IPS-15b (cell line): ENCODE measurements around the gene WDR73.

Source experiments
- H3K27me3 ChIP-seq: one replicate; pipeline ENCODE4 v1.6.1; 2013; ENCODE audit warnings: low read length; ENCODE audit not compliant: control insufficient read depth, insufficient read depth
- H3K36me3 ChIP-seq: one replicate; pipeline ENCODE4 v1.6.1; 2013; ENCODE audit warnings: low read length; ENCODE audit not compliant: control insufficient read depth, insufficient read depth
- H3K4me1 ChIP-seq: one replicate; pipeline ENCODE4 v1.6.1; 2013; ENCODE audit warnings: mild to moderate bottlenecking, low read length; ENCODE audit not compliant: control insufficient read depth, insufficient read depth
- H3K4me3 ChIP-seq: one replicate; pipeline ENCODE4 v1.5.1; 2013; ENCODE audit warnings: low read depth, low read length
- H3K9ac ChIP-seq: one replicate; pipeline ENCODE4 v1.6.1; 2013; ENCODE audit warnings: low read depth, mild to moderate bottlenecking, low read length
- H3K9me3 ChIP-seq: one replicate; pipeline ENCODE4 v1.6.1; 2013; ENCODE audit warnings: mild to moderate bottlenecking, low read length; ENCODE audit not compliant: control insufficient read depth, insufficient read depth

Gene WDR73

DNA sequence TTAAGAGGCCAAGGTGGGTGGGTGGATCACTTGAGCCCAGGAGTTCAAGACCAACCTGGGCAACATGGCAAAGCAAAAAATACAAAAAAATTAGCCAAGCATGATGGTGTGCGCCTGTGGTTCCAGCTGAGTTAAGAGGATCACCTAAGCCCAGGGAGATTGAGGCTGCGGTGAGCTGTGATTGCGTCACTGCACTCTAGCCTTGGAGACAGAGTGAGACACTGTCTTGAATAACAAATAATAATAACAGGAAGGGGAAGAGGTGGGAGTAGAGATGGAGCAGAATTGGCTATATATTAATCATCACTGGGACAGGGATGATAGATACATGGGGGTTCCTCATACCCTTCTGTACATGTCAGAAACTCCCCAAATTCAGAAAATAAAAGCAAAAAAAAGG is 27.7 kb upstream of the WDR73 start:
- no peaks in the 10 kb centered on the region for H3K4me1 ChIP-seq
- peaks cover 6% of the 10 kb centered on the region for H3K36me3 ChIP-seq
- H3K4me3 ChIP-seq: no peak overlapping the region
- H3K9me3 ChIP-seq: no peaks in the 10 kb centered on the region
- H3K27me3 ChIP-seq: no peaks in the 10 kb centered on the region
- H3K9ac ChIP-seq: no peak overlapping the region

DNA sequence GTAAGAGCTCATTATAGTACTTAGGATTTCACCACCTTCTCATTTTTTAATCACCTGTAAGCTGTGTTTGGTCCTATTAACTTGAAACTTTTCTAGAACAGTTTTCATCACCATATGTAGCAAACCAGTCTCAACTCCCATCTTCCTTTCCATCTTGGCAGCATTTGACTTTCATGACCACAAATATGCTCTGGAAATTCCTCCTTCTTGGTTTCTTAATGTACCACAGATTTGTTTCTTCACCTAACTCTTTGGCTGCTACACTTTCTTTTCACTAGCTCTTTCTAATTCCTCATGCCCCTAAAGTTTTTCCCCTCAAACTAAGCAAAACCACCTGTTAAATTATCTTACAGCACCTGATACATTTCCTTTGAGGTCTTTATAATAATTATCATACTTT is 17.1 kb upstream of the WDR73 start:
- Histone ChIP-seq H3K9ac (no peak overlapping the region), H3K27me3 (no peaks in the 10 kb centered on the region), H3K9me3 (no peaks in the 10 kb centered on the region), H3K4me1 (no peaks in the 10 kb centered on the region), H3K4me3 (no peak overlapping the region), H3K36me3 (peaks cover 13% of the 10 kb centered on the region)

DNA sequence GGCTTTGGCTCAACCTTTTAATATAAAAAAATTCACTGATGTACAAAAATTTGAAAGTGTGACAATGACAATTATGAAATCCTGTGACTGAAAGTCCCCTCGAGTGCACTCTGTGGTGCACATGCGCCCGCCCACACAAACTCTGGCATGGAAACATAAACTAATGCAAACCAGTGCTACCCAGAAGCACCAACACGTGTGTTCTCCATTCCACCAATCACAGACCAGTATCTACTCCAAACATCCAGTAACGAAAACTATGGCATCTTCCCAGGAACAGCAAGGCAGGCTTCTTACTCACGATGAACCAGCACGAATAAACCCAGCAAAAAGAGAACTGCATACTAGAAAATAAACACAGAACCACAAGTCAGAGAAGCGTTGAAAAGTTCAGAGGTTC is 15.6 kb upstream of the WDR73 start:
- Histone ChIP-seq H3K9ac (no peak overlapping the region), H3K4me1 (no peaks in the 10 kb centered on the region), H3K9me3 (no peaks in the 10 kb centered on the region), H3K27me3 (no peaks in the 10 kb centered on the region), H3K36me3 (peaks cover 13% of the 10 kb centered on the region), H3K4me3 (no peak overlapping the region)

DNA sequence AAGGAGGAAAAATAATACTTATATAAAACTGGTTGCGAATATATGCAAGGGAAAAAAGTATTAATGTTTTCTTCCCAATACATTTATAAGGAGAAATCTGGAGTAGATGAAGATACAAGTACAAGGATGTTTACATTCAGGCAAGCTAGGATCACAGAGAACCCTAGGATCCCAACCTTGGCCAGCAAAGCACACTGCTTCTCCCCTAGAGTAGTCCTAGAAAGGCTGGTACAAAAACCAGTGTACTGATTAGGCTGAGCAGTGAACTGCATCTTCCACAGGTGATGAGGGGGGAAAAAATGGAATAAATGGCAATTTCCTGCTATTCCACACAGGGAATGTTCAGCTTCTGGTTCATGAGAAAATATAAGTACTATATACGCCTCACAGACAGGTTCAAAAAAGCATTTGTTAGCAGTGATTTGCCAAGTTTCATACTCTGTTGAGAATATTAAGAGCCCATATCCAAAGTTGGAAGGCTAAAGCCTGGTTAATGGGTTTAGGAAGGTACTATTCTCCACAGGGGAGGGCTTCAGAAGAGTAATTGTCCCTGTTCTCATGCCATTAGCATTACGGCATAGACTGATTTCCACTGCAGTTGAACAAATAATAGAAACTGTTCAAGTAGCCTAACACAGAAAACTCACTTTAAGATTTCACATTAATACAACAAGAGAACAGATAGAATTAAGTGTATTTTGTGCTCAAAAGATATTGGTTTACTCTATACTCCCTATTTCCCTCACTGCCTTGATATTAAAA is 14.3 kb upstream of the WDR73 start:
- H3K9ac ChIP-seq: no peak overlapping the region
- H3K9me3 ChIP-seq: no peaks in the 10 kb centered on the region
- no peaks in the 10 kb centered on the region for H3K27me3 ChIP-seq
- H3K36me3 ChIP-seq: peaks cover 12% of the 10 kb centered on the region
- H3K4me1 ChIP-seq: no peaks in the 10 kb centered on the region
- no peak overlapping the region for H3K4me3 ChIP-seq

DNA sequence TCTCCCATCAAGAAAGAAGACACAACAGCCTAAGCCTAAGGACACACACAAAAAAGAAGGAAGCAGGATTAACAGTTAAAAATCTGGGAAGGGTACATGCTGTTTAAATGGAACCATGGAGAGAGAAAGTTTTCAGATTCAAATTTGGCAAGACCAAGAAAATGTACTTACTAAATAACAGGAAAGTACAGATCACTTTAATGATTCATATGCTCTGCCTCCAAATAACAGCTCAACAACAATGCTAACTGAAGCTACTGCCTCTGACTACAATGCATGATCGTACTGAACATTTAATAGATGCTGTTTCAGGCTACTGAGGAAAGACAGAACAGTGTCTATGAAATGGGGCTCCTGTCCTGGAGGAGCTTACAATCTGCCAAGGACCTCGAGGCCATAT is 12.3 kb upstream of the WDR73 start:
- Histone ChIP-seq H3K4me3 (no peak overlapping the region), H3K9ac (no peak overlapping the region), H3K36me3 (peaks cover 11% of the 10 kb centered on the region), H3K27me3 (no peaks in the 10 kb centered on the region), H3K9me3 (no peaks in the 10 kb centered on the region), H3K4me1 (no peaks in the 10 kb centered on the region)

DNA sequence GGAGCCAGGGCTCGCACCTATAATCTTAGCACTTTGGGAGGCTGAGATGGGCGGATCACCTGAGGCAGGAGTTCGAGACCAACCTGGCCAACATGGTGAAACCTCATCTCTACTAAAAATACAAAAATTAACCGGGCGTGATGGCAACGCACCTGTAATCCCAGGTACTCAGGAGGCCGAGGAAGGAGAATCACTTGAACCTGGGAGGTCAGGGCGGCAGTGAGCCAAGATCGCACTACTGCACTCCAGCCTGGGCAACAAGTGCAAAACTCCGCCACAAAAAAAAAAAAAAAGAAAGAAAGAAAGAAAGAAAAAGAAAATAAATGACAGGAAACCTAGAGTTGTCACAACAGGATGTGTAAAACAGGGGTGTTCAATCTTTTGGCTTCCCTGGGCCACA is 6.9 kb upstream of the WDR73 start:
- no peak overlapping the region for H3K9ac ChIP-seq
- peaks cover 5% of the 10 kb centered on the region for H3K4me1 ChIP-seq
- no peaks in the 10 kb centered on the region for H3K9me3 ChIP-seq
- H3K36me3 ChIP-seq: no peaks in the 10 kb centered on the region
- no peak overlapping the region for H3K4me3 ChIP-seq
- H3K27me3 ChIP-seq: peaks cover 16% of the 10 kb centered on the region

DNA sequence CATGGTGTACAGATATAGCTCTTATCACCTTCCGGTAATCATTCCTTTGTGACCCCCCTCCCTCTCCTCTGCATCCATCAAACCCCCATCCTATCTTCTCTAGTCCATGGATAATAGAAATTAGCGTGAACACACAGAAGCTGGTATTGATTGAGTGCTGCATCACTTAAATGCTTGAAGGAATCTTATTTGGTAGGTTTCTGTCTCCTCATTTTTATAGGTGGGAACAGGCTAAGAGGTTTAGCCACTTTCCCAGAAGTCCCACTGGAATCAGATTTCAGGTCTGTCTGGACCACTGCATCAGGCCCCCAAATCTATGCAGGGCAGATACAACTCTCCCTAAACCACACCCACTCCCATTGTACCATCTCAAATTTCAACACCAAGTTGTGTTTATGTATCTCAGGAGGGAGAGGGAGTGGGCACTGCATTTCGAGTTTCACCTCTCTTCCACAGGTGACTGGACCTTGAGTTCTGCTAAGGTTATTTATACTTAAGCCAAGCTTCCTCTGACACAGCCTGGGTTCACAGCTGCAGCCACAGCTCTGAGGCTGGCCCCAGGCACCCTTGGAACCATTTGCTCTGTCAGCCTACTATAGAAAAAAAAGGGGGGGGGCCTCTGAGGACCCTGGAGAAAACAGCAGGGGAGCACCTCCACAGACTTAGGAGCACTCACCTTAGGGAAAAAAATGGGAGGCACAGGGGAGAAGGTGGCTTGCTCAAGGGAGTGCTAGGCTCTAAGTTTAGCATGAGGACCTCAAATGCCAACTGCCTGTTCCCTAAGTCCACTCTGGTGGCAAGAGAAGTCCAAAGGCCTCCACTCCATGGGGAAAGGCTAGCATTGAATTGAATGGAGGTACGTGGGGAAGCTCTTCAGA is 6.1 kb upstream of the WDR73 start:
- peaks cover 5% of the 10 kb centered on the region for H3K4me1 ChIP-seq
- no peaks in the 10 kb centered on the region for H3K36me3 ChIP-seq
- H3K27me3 ChIP-seq: peaks cover 23% of the 10 kb centered on the region
- no peak overlapping the region for H3K4me3 ChIP-seq
- no peak overlapping the region for H3K9ac ChIP-seq
- no peaks in the 10 kb centered on the region for H3K9me3 ChIP-seq

DNA sequence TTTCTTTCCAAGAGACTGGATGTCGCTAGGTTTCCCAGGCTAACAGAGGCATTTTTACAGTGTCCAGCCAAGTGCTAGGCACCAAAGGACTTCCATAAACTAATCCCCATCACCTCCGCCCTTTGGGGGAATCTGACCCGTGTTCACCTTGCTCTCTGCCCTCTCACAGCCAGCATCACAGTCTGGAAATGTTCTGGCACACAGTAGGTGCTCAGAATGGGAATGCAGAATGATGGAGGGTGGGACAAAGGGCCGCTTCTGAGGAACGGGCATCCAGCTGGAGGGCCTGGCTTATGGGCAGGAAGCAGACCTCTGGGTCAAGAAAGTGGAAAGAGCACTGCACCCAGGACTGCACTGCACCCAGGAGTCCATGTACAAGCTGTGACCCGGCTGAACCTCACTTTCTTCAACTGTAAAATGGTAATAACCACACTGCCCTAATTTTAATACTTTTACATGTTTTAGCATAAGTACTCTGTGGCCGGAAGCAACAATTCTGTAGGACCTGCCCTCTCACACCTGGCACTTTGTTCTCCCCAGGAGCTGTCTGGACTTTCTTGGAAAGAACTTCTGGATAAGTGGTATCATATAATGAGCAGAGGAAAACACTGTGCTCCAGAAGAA is 4.8 kb upstream of the WDR73 start:
- peaks cover 5% of the 10 kb centered on the region for H3K4me1 ChIP-seq
- peak overlapping the region; percentile 54 for H3K4me3 ChIP-seq
- H3K36me3 ChIP-seq: no peaks in the 10 kb centered on the region
- no peaks in the 10 kb centered on the region for H3K9me3 ChIP-seq
- H3K9ac ChIP-seq: no peak overlapping the region
- peaks cover 23% of the 10 kb centered on the region for H3K27me3 ChIP-seq

DNA sequence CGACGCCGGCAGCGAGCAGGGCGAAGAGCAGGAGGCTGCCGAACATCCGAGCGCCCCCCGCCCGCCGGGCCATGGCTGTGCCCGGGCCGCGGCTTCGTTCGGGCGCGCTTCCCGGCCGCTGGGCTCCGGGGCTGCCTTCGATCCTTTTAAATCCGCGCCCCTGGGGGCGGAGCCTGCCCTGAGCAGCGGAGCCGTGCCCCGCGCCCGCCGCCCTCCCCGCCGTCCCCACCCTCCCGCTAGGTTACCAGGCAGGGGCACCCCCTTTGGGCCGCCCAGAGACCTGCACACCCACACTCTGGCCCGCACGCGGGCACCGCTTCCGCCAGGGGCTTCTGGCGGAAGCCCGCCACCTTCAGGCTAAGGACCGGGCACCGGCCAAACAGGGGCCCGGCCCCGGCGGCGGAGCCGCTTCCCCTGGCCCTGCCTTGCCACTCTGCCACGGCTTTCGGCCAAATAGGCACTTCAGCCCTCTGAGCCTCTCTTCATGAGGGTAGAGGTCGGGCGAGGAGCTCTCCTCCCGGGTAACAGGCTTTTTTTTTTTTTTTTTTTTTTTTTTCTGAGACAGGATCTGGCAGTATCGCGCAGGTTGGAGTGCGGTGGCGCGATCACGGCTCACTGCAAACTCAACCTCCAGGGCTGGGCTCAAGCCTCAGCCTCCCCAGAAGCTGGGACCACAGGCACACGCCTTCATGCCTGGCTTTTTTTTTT is 4.2 kb upstream of the WDR73 start, which contains the start of gene NMB:
Gene NMB (minus strand): TSS at position 120 of the 708 bp plus-strand sequence. CDS start 47 bp downstream, at position 73.
- Histone ChIP-seq H3K27me3 (peaks cover 23% of the 10 kb centered on the region), H3K36me3 (no peaks in the 10 kb centered on the region), H3K9ac (peak within 1 kb of the TSS; percentile 66), H3K4me1 (peaks cover 5% of the 10 kb centered on the region), H3K9me3 (no peaks in the 10 kb centered on the region), H3K4me3 (peak within 1 kb of the TSS; percentile 63)

DNA sequence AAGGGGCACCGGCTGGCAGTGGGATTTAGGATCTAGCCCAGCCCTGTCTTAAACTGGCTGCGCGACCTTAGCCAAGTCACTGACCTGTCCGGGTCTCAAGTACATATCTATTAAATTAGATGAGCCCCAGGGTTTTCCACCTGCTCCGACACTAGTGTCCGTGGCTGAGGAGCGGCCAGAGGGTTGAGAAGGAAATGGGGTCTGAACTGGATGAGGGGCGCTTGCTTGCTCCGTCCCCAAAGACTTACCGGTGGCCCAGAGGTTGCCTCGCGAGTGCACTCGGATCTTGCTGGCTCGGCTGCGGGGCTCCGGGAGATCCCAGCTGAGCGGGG is 3.6 kb upstream of the WDR73 start:
- H3K36me3 ChIP-seq: no peaks in the 10 kb centered on the region
- H3K9me3 ChIP-seq: no peaks in the 10 kb centered on the region
- peaks cover 5% of the 10 kb centered on the region for H3K4me1 ChIP-seq
- H3K27me3 ChIP-seq: peaks cover 23% of the 10 kb centered on the region
- peak overlapping the region; percentile 66 for H3K9ac ChIP-seq
- H3K4me3 ChIP-seq: peak overlapping the region; percentile 63

DNA sequence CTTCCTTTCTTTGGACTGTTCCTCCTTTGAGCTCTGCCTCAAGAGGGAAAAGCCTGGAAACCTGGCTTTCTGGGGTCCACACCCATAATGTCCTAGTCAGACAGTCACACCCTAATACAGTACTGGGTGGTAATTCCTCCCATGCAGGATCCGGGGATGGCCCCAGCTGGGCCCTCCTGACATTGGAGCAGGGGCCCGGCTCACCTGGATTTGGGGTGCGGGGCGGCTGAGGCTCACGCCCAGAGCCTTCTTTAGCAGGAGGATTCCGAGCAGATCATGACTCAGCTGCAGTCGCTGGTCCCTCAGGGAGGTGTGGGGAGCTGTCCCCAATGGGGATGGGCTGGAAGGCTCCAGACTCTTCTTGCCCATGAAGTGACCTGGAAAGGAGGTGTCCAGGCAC is 2.9 kb upstream of the WDR73 start:
- Histone ChIP-seq H3K27me3 (peaks cover 23% of the 10 kb centered on the region), H3K9me3 (no peaks in the 10 kb centered on the region), H3K4me3 (peak overlapping the region; percentile 63), H3K36me3 (peaks cover 5% of the 10 kb centered on the region), H3K4me1 (peaks cover 5% of the 10 kb centered on the region), H3K9ac (no peak overlapping the region)
